VCaP (cell line): ENCODE data around the gene LGALS9.
"Not testable (repeated sequence)": the region's sequence is repeated elsewhere in the genome, so short reads cannot be mapped to it uniquely, and the experiment has no call there.

Experiments used
- H3K27ac ChIP-seq: fragments of 450-650 bp; 2 replicates; pipeline ENCODE4 v1.5.1; 2017
- TF ChIP-seq, protein P1 (sequence below): fragments of 450-650 bp; conservative IDR thresholded peaks from 2 replicates; pipeline ENCODE4 v1.5.1; 2017; ENCODE audit warnings: mild to moderate bottlenecking, moderate library complexity

LGALS9 gene

DNA sequence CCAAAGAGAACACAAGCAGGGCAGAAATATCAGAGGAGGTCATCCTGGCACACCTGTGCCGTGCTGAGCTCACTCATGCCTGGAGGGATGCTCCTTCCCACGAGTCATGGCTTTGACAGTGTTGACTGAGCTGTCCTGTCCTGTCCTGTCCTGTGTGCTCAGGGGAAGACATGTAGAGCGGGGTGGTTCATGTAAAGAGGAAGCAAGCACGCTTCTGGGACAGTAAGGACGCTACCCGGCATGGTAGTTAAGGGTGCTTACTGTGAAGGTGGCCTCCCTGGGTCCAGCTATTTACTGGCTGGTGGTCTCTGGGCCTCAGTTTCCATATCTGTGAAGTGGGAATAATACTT is 398 bp downstream of the LGALS9 start:
- TF ChIP-seq, protein P1, sequence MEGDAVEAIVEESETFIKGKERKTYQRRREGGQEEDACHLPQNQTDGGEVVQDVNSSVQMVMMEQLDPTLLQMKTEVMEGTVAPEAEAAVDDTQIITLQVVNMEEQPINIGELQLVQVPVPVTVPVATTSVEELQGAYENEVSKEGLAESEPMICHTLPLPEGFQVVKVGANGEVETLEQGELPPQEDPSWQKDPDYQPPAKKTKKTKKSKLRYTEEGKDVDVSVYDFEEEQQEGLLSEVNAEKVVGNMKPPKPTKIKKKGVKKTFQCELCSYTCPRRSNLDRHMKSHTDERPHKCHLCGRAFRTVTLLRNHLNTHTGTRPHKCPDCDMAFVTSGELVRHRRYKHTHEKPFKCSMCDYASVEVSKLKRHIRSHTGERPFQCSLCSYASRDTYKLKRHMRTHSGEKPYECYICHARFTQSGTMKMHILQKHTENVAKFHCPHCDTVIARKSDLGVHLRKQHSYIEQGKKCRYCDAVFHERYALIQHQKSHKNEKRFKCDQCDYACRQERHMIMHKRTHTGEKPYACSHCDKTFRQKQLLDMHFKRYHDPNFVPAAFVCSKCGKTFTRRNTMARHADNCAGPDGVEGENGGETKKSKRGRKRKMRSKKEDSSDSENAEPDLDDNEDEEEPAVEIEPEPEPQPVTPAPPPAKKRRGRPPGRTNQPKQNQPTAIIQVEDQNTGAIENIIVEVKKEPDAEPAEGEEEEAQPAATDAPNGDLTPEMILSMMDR: no peak
- no peak overlapping the region for H3K27ac ChIP-seq

DNA sequence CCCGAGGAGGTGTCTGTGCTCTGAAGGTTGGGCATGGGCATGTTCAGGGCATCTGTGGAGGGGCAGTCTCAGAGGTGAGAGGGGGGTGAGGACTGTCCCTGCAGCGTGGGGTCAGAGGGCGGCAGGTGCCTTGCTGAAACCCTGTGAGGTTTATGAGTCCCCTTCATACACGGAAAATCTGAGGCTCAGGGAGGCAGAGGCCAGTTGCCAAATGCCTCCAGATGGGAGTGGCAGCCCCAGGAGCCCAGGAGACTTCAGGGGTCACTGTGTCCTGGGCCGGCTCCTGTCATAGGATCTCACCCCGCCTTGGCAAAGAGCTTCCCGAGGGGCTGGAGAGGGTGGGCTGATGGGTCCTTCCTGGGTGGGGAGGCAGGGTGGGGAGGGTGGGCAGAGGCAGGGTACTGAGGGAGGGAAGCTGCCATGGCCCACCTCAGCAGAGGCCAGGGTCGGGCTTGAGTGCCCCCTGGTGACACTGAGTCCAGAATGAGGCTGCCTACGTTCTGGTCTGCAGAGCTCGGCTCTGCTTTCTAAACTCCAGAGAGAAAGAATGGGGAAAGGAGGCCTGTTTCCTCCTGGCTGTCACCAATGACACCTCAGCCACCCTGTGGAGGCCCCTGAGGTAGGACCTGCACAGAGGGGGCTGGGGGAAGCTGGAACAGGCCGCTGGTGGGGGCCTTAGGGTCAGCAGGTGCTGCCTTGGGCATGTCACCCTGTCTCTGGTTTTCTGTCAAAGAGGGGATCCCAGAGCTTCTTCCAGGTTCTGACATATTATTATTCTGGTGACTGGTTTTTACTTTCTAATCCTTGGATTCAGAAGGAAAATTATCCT is 1.1 kb downstream of the LGALS9 start:
- TF ChIP-seq, protein P1: no peak

DNA sequence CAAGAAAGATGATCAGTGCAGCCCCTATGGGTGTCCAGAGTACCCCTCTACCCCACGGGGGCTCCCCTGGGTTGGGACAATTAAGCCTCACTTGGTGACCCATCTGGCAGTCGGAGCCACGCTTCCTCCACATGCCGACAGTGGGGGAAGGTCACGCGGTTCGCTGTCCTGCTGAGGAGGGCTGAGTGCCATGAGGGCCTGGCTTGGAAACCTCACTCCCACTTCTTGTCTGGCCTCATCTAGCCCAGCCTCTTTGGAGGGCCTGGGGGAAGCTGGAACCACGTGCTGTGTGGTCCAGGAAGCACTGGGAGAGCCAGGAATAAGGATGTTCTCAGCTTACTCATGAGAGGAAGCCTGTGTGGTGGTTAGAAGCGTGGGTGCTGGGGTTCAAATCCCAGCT is 1.8 kb downstream of the LGALS9 start:
- not testable (repeated sequence) for H3K27ac ChIP-seq

More for the DNA sequence above, 1.1 kb downstream of the LGALS9 start:
- no peak overlapping the region for H3K27ac ChIP-seq

DNA sequence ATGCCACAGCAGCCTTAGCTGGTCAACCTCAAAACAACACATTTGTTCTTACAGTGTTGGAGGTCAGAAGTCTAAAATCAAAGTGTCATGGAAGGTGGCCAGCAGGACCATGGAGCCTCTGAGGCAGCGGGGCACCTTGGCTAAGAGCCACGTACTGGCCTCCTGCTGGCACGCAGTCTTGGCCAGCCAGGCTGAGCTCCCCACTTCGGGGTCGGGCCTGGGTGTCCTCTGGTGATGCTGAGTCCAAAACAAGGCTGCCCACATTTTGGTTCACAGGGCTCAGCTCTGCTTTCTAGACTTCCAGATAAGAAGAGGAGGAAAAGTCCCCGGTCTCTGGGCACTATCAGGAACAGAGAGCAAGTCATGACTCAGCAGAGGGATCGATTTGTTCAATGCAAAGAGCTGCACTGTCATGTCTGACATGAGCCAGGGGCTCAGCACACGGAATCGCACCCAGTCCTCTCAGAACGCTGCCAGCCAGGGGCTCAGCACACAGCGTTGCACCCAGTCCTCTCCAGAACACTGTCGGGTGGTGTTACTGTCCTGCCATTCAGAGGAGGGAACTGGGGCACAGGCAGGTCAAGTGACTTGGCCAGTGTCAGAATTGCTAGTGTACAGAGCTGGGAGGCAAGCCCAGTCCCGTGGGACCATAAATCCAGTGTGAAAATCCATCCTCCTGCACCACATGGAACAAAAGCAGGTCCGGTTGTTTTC is 2.5 kb downstream of the LGALS9 start:
- no peak overlapping the region for H3K27ac ChIP-seq
- TF ChIP-seq, protein P1: no peak

DNA sequence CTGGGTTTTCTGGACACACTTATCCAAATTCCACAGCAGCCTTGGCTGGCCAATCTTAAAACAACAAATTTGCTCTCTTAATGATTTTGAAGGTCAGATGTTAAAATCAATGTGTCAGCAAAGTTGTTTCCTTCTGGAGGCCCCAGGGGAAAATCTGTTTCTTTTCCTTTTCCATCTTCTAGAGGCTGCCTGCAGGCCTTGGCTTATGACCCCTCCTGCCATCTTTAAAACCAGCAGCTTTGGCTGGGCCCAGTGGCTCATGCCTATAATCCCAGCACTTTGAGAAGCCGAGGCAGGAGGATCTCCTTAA is 3.0 kb downstream of the LGALS9 start:
- TF ChIP-seq, protein P1: no peak
- no peak overlapping the region for H3K27ac ChIP-seq

DNA sequence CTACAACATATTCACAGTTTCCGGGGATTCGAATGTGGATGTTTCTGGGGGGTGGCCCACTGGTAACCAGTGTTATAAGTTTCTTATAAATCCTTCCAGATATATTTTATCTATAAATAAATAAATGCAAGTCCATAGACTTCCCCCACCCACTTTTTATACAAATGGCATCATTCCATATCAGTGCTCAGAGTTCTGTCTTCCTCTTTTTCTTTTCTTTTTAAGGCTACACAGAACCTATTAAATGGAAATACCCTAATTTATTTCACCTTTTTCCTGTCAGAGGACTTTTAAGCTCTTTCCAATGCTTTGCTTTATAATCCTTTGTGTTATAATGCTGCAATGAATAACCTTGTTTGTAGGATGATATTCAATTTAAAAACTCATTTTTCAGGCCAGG is 3.8 kb downstream of the LGALS9 start:
- TF ChIP-seq, protein P1: no peak
- no peak overlapping the region for H3K27ac ChIP-seq

DNA sequence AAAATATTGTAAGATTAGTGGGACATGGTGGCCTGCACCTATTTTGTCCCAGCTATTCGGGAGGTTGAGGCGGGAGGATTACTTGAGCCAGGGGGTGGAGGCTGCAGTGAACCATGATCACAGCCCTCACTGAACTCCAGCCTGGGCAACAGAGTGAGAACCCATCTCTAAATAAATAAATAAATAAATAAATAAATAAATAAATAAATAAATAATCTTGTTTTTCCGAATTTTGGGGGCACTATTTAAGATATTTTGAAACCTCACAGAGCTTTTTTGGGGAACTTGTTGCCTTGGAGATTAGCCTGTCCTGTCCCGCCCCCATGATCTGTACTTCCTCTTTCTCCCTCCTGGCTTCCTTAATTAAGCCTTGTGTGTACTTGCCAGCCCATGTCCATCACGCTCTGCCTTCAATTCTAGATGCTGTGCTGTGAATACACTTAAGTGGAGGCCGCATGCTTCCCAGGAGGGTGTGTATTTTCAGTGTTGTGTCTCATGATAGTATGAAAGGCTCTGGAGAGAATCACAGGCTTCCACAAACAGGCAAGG is 4.4 kb downstream of the LGALS9 start:
- H3K27ac ChIP-seq: no peak overlapping the region
- TF ChIP-seq, protein P1: no peak

DNA sequence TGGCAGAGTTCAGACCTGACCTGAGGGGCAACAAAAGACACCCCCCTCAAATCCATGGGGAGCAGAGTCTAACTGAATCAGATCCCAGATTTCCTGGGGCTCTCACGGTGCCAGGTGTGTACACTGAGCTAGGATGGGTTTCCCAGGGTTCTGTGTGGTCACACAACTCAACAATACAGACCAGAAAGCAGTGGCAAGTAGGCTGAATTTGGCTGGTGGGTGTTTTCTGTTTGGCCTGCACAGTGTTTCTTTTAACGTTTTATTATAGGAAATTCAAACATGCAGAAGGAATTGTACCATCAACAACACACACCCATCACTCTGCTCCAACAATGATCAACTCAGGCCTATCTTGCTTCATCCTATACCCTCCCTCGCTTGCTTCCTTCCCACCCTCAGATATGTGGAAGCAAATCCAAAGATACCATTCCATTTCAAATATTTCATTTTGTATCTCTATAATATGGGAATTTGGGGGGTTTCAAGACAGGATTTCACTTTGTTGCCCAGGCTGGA is 5.1 kb downstream of the LGALS9 start:
- H3K27ac ChIP-seq: not testable (repeated sequence)

DNA sequence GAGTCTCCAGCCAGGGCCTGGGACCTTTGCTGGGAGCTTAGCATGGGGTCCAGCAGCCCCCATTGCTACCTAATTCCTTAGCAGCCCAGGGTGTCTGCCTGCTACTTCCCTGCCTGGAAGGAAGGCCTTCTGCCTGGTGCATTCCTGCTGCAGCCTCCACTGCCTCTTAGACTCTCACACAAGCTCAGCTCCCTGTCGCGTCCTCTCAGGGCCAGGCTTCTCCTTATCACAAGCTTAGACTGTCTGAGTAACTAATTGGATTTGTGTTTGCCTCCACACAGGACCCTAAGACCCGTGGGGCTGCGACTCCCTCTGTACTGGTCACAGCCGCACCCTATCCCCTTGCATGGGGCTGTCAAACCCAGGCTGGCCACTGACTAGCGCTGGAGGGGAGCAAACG is 6.8 kb downstream of the LGALS9 start:
- not testable (repeated sequence) for H3K27ac ChIP-seq

DNA sequence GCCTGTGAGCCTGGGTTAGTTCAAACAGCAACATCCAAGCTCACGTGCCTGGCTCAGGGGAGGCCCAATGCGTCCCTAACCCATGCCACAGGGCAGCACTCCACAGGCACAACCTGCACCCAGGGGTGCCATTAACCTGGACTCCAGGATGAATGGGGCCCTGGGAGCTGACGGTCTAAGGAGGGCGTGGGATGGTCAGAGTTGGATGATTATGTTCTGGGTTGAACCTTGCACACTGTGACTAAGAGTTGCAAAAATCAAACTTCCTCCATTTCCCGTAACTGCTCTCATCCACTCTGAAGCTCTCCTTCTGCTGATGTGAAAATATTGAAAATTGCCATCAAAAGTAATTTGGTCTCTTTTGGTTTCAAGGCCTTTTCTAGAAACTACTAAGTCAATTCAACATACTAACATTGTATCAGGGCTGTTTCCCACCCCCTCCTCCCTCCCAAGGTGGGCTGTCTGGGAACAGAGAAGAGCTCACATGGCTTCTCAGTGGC is 7.5 kb downstream of the LGALS9 start:
- not testable (repeated sequence) for H3K27ac ChIP-seq
